Endothelial cell (in vitro differentiated cells): Measurements from ENCODE around the gene SLC15A4. TPM values are rescaled to one million over a fixed set of nuclear protein-coding genes. Genes with fewer than 3 reads are reported as not detected.
A peak's percentile ranks its signal among the peaks of the same experiment; 100 is the strongest.

Experiments
- DNase-seq: peaks from one replicate; pipeline ENCODE4 v3.0.0; 2021; ENCODE audit warnings: low spot score
- H3K27ac Mint-ChIP-seq: one replicate; pipeline ENCODE4 v1.8.0; 2021; ENCODE audit warnings: mixed read lengths, inconsistent platforms; ENCODE audit not compliant: unreplicated experiment
- H3K27me3 Mint-ChIP-seq: one replicate; pipeline ENCODE4 v1.8.0; 2021; ENCODE audit warnings: mild to moderate bottlenecking, moderate library complexity, mixed read lengths, inconsistent platforms; ENCODE audit not compliant: unreplicated experiment
- H3K36me3 Mint-ChIP-seq: one replicate; pipeline ENCODE4 v1.8.0; 2021; ENCODE audit warnings: mild to moderate bottlenecking, low read depth, mixed read lengths, inconsistent platforms; ENCODE audit not compliant: unreplicated experiment
- H3K4me1 Mint-ChIP-seq: one replicate; pipeline ENCODE4 v1.8.0; 2021; ENCODE audit warnings: mild to moderate bottlenecking, mixed read lengths, inconsistent platforms; ENCODE audit not compliant: unreplicated experiment
- H3K4me3 Mint-ChIP-seq: one replicate; pipeline ENCODE4 v1.8.0; 2021; ENCODE audit warnings: mild to moderate bottlenecking, mixed read lengths, inconsistent platforms; ENCODE audit not compliant: unreplicated experiment
- H3K9me3 Mint-ChIP-seq: one replicate; pipeline ENCODE4 v1.8.0; 2021; ENCODE audit warnings: mixed read lengths, inconsistent platforms; ENCODE audit not compliant: unreplicated experiment
- long read RNA-seq: library from polyadenylated mRNA; unstranded; transcript quantifications from one replicate; pipeline ENCODE4 v2.0.0, GENCODE V29; 2020; ENCODE audit not compliant: unreplicated experiment
- total RNA-seq: library from RNA; stranded (reverse); fragmentation: NEBNext Ultra II Directional; extraction: Animal tissue kit (Norgen Biotek cat#: 25700); gene quantifications from one replicate; pipeline ENCODE4 v1.2.1, GENCODE V29; 2021; ENCODE audit not compliant: unreplicated experiment
- TF ChIP-seq, protein P1 (sequence below): fragments of 200-600 bp; sonication (generic); IDR thresholded peaks from one replicate; pipeline ENCODE4 v1.5.0; 2021; ENCODE audit warnings: antibody characterized with exemption; ENCODE audit not compliant: unreplicated experiment

The SLC15A4 gene
- 8.1 TPM for total RNA-seq
- long read RNA-seq = 0 reads

DNA sequence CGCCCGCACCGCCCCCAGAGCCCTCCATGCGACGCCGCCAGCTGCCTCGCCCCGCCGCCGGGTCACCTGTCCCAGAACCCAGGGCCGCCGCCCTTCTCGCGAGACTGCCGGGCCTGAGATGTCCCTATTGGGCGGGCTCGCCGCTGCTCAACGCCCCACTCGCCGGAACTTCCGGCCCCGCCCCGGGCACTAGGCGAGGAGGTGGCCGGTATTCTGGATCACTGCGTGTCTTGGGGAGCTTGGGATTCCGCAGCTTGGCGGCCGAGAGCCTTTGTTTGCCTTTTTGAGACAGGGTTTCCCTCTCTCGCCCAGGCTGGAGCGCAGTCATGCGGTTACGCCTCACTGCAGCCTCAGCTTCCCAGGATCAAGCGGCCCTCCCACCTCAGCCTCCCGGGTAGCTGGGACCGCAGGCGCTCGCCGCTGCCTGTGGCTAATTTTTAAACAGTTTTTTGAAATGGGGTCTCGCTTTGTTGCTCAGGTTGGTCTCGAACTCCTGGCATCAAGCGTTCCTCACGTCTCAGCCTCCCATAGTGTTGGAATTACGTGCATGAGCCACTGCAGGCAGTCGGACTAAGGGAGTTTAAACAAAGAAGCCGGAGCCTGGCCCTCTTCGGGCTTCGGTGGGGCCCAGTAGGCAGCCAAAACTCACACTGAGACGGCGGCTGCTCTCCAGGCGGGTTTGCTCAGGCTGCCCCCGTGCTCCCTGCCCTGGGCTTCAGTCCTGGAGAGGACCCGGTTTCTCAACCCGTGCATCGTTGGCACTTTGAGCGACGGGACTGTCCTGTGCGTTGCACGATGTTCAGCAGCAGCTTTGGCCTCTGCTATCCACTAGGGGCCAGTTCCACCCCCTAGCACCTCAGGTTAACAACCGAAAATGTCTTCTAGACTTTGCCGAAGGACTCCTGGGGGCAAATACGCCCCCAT, at the start of gene SLC15A4:
Gene SLC15A4 (minus strand): TSS at position 43 of the 924 bp plus-strand sequence. CDS start 15 bp downstream, at position 28.
- TF ChIP-seq, protein P1, sequence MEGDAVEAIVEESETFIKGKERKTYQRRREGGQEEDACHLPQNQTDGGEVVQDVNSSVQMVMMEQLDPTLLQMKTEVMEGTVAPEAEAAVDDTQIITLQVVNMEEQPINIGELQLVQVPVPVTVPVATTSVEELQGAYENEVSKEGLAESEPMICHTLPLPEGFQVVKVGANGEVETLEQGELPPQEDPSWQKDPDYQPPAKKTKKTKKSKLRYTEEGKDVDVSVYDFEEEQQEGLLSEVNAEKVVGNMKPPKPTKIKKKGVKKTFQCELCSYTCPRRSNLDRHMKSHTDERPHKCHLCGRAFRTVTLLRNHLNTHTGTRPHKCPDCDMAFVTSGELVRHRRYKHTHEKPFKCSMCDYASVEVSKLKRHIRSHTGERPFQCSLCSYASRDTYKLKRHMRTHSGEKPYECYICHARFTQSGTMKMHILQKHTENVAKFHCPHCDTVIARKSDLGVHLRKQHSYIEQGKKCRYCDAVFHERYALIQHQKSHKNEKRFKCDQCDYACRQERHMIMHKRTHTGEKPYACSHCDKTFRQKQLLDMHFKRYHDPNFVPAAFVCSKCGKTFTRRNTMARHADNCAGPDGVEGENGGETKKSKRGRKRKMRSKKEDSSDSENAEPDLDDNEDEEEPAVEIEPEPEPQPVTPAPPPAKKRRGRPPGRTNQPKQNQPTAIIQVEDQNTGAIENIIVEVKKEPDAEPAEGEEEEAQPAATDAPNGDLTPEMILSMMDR = no peak
- peaks cover 12% of the 10 kb centered on the region for H3K4me1 Mint-ChIP-seq
- peaks cover 4% of the 10 kb centered on the region for H3K36me3 Mint-ChIP-seq
- peak within 1 kb of the TSS; percentile 85 for H3K4me3 Mint-ChIP-seq
- DNase-seq = peak; percentile 78
- H3K27ac Mint-ChIP-seq = no peak within 1 kb of the TSS
- peaks cover 28% of the 10 kb centered on the region for H3K9me3 Mint-ChIP-seq
- peaks cover 6% of the 10 kb centered on the region for H3K27me3 Mint-ChIP-seq

DNA sequence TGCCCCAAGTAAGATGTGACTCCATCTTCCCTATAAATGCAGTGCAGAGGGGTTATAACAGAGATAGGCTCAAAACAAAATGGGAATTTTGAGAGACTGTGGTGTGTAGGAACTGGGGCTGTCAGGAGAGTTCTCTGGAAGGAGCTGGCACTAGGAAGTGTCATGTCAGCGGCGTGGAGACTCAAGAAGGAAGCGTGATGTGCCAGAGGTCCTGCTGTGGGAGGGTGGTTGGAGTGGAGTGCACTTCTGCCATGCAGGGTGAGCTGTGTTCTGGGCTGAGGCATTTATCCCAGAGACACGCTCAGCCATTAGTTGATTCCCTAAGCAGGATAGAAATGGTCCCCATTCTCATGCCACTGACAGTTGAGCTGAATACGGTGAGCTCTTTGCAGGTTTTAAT, 48.5 kb upstream of the SLC15A4 start:
- Mint-ChIP-seq H3K4me3 (no peak overlapping the region), H3K36me3 (peaks cover 9% of the 10 kb centered on the region), H3K4me1 (no peaks in the 10 kb centered on the region), H3K27me3 (no peaks in the 10 kb centered on the region), H3K9me3 (peaks cover 32% of the 10 kb centered on the region), H3K27ac (no peak overlapping the region)
- TF ChIP-seq, protein P1 = no peak
- DNase-seq = no peak

DNA sequence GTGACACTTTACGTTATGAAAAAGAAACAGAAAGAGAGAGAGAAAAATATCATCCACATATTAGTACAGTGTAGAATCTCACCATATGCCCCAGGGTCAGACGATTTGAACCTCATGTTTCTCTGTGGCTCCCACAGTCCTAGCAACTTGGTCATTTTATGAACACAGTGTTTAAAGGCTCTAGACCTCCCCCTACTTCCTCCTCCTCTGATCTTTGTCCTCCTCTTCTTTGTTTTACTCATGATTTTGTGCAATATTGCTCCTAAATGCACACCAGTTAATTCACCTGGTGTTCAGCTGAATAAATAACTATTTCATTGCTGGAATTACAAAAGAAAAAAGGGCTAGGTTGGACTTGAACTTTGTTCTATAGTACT, 47.7 kb upstream of the SLC15A4 start:
- DNase-seq = no peak
- H3K27me3 Mint-ChIP-seq = peaks cover under 1% of the 10 kb centered on the region
- no peak overlapping the region for H3K4me3 Mint-ChIP-seq
- H3K36me3 Mint-ChIP-seq = peaks cover 5% of the 10 kb centered on the region
- TF ChIP-seq, protein P1 = no peak
- H3K9me3 Mint-ChIP-seq = peaks cover 25% of the 10 kb centered on the region
- no peaks in the 10 kb centered on the region for H3K4me1 Mint-ChIP-seq
- no peak overlapping the region for H3K27ac Mint-ChIP-seq

DNA sequence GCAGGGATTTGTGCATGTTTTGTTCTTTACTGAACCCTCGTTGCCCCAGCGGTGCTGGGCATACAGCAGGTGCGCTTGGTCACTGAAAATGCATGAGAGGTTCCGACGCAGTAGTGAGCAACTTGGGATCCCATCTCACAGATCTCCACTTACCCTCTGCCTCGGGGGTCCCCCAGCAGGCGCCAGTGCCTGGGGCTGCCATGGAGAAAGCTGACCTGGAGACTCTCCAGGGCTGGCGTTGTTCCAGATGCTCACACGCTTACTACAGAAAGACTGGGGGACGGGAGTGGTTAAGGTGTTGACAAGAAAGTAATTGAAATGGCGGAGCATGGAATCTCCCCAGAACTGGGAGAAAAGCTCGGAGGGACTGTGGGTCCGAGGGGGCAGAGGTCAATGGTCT, 43.7 kb upstream of the SLC15A4 start:
- TF ChIP-seq, protein P1 = no peak
- H3K9me3 Mint-ChIP-seq = peaks cover 26% of the 10 kb centered on the region
- no peak for DNase-seq
- no peaks in the 10 kb centered on the region for H3K4me1 Mint-ChIP-seq
- no peak overlapping the region for H3K4me3 Mint-ChIP-seq
- peaks cover 9% of the 10 kb centered on the region for H3K27me3 Mint-ChIP-seq
- H3K27ac Mint-ChIP-seq = no peak overlapping the region
- H3K36me3 Mint-ChIP-seq = no peaks in the 10 kb centered on the region
